Ureter (tissue), 1 donor: ENCODE results near the gene RPS6KC1. TPM values are rescaled to one million over a fixed set of nuclear protein-coding genes. Genes with fewer than 3 reads are reported as not detected.
"Not testable (repeated sequence)": the region's sequence is repeated elsewhere in the genome, so short reads cannot be mapped to it uniquely, and the experiment has no call there.

Experiments used
- DNase-seq: peaks from one replicate; pipeline ENCODE4 v3.0.0-alpha.2; 2020; ENCODE audit warnings: low spot score
- total RNA-seq: library from RNA; stranded (reverse); gene quantifications from one replicate; pipeline ENCODE4 v1.2.4, GENCODE V29; 2023
- donor health status: DM: yes; HTN: yes; CAD: no.

Gene RPS6KC1
- total RNA-seq, 1 donor from 2014 or later, result 20.7 TPM

GRCh38 chr1:213054733-213055591 lies 3.9 kb downstream of the RPS6KC1 start:
- no peak for DNase-seq

DNA sequence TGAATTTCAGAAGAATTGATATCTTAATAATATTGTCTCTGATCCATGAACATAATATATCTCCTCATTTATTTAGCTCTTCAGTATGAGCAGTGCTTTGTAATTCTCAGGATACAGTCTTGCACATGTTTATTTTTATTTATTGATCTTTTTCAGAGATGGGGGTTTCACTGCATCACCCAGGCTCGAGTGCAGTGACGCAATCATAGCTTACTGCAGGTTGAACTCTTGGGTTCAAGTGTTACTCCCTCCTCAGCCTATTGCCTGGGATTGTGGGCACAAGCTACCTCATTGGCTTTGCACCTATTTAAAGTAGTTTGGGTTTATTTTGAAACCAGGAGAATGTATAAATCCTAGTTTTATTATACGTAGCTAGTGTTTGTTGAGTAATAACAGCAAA lies 4.7 kb downstream of the RPS6KC1 start:
- no peak for DNase-seq

GRCh38 chr1:213057264-213058059 lies 6.4 kb downstream of the RPS6KC1 start:
- DNase-seq, result no peak

DNA sequence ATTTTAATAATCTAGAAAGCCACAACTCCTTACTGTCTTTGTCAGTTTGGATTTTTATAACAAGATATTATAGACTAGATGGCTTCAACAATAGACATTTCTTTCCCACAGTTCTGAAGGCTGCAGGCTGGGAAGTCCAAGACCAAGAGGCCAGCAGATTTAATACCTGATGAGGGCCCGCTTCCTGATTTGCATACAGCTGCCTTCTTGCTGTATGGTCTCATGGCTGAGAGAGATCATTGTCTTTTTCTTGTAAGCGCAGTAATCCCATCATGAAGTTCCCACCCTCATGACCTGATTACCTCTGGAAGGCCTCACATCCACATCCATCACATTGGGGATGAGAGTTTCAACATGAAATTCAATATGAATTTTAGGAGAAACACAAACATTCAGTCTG lies 9.8 kb downstream of the RPS6KC1 start:
- no peak for DNase-seq

GRCh38 chr1:213061263-213061662 lies 10.2 kb downstream of the RPS6KC1 start:
- no peak for DNase-seq

- DNase-seq, result no peak
Measured at GRCh38 chr1:213065800-213066199, 14.8 kb downstream of the RPS6KC1 start.

- DNase-seq, result no peak
Measured at GRCh38 chr1:213066363-213066762, 15.3 kb downstream of the RPS6KC1 start.

GRCh38 chr1:213067352-213067751 lies 16.3 kb downstream of the RPS6KC1 start:
- DNase-seq, result no peak

- no peak for DNase-seq
Measured at GRCh38 chr1:213070406-213070805, 19.4 kb downstream of the RPS6KC1 start.

GRCh38 chr1:213075725-213076124 lies 24.7 kb downstream of the RPS6KC1 start:
- DNase-seq, result no peak

- DNase-seq, result no peak
Measured at GRCh38 chr1:213082420-213083111, 31.5 kb downstream of the RPS6KC1 start.

DNA sequence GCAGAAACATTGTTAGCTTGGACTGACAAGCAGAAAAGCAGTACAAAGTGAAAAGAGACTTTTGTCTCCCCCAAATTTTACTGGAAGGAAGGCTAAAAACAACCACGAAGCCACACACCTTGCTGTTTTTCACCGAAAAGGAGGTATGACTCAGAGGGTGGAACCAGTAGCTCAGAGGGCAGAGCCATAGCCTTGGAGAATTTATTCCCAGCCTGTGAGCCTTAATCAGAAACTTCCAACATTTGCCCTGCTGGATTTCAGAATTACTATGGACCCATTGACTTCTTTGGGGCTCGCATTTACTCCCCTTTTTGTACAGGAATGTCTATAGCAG lies 32.0 kb downstream of the RPS6KC1 start:
- DNase-seq, result no peak

- no peak for DNase-seq
Measured at GRCh38 chr1:213087911-213088310, 36.9 kb downstream of the RPS6KC1 start.

- DNase-seq, result no peak
Measured at GRCh38 chr1:213089924-213090677, 39.1 kb downstream of the RPS6KC1 start.

DNA sequence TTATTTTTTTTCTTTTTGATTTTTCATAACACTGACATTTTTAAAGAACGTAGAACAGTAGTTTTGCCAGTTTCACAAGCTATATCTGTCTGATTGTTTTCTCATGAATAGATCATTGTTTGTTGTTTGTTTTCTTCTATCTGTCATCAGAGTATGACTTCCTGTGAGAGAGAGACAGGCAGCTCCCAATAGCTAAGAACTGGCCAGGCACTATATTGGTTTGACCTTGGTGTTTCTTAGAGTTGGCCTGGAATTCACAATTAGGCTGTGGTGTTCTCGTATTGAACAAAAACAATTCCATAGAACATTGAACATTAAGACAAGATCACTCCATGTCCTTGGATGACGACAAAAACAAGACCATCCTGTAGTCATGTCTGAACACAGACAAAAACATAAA lies 43.4 kb downstream of the RPS6KC1 start:
- DNase-seq, result no peak

- no peak for DNase-seq
Measured at GRCh38 chr1:213095467-213095866, 44.4 kb downstream of the RPS6KC1 start.

- no peak for DNase-seq
Measured at GRCh38 chr1:213099682-213100399, 48.8 kb downstream of the RPS6KC1 start.

GRCh38 chr1:213100565-213100964 lies 49.5 kb downstream of the RPS6KC1 start:
- DNase-seq, result not testable (repeated sequence)

DNA sequence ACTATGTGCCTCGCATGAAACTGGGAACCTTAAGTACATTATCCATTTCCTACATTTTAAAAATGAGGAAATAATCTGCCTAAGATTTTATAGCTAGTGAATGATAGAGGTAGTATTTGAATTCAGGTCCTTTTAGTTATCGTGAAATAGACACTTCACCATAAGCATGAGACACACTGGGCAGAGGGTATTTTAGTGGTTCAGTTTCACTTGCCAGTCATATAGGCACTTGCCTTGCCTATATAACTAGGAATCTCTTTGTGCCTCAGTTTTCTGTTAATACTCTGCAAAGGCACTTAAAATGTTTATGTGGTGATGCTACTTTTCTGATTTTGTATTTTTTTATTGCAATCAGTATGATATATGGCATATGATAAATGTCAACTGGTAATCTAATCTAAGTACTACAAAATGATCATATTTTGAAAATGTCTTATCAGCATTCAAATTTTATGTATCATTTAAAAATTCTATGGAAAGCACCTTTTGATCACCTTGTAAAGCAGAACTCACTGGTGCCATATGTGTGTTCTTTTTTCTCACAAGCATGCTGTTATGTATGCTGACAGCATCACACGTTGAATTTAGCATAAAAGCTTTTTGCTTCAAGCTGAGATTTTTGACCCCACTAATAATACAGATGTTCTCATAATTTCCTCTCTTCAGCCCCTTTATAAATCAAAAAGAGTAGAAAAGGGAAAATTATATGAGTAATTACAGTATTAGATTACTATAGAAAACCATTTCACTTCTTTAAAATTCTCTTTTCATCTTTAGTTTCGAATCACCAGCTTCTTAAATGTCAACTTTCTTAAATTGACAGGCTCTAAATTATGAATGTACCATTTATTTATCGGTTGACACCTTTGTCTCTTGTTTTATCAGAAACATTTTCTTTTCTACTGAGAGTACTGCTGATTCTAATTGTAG lies 52.6 kb downstream of the RPS6KC1 start:
- DNase-seq, result no peak

- DNase-seq, result no peak
Measured at GRCh38 chr1:213104604-213105003, 53.6 kb downstream of the RPS6KC1 start.
